GM19193 (cell line): ENCODE data around the gene SLC6A19.

Experiments
- POLR2A ChIP-seq: IDR thresholded peaks from 4 replicates; pipeline ENCODE4 v1.6.1; 2011; ENCODE audit not compliant: insufficient read depth, insufficient read length; ENCODE audit errors: extremely low read depth

The SLC6A19 gene

GRCh38 chr5:1205255-1206180 is 4.1 kb downstream of the SLC6A19 start:
- TF ChIP-seq POLR2A = no peak

- no peak for TF ChIP-seq POLR2A
Observed at GRCh38 chr5:1206521-1207412, 5.4 kb downstream of the SLC6A19 start.

- no peak for TF ChIP-seq POLR2A
Observed at GRCh38 chr5:1207555-1207954, 6.2 kb downstream of the SLC6A19 start.

GRCh38 chr5:1208221-1208742 is 6.9 kb downstream of the SLC6A19 start:
- TF ChIP-seq POLR2A = no peak

- TF ChIP-seq POLR2A = no peak
Observed at GRCh38 chr5:1208743-1209488, 7.5 kb downstream of the SLC6A19 start.

GRCh38 chr5:1209489-1209852 is 8.1 kb downstream of the SLC6A19 start:
- no peak for TF ChIP-seq POLR2A

- TF ChIP-seq POLR2A = no peak
Observed at GRCh38 chr5:1209896-1210776, 8.7 kb downstream of the SLC6A19 start.

- no peak for TF ChIP-seq POLR2A
Observed at GRCh38 chr5:1210832-1211251, 9.4 kb downstream of the SLC6A19 start.

GRCh38 chr5:1211701-1212100 is 10.3 kb downstream of the SLC6A19 start:
- no peak for TF ChIP-seq POLR2A

- no peak for TF ChIP-seq POLR2A
Observed at GRCh38 chr5:1212271-1212670, 10.9 kb downstream of the SLC6A19 start.

- TF ChIP-seq POLR2A = no peak
Observed at GRCh38 chr5:1212881-1213280, 11.5 kb downstream of the SLC6A19 start.

- TF ChIP-seq POLR2A = no peak
Observed at GRCh38 chr5:1213508-1214162, 12.2 kb downstream of the SLC6A19 start.
